H9 (cell line): ENCODE data around the gene FOXP4. TPM values are rescaled to one million over a fixed set of nuclear protein-coding genes. Genes with fewer than 3 reads are reported as not detected.

Source experiments
- DNase-seq: peaks from one replicate; pipeline ENCODE4 v3.0.0-alpha.2; 2017
- H2AFZ ChIP-seq: one replicate; pipeline ENCODE4 v1.6.1; 2013; ENCODE audit warnings: mild to moderate bottlenecking, low read length, control low read depth, moderate library complexity
- H2AK5ac ChIP-seq: 2 replicates; pipeline ENCODE4 v1.6.1; 2013; ENCODE audit warnings: low read length, control low read depth, mixed read lengths; ENCODE audit not compliant: insufficient read length
- H2BK120ac ChIP-seq: one replicate; pipeline ENCODE4 v1.6.1; 2013; ENCODE audit warnings: low read depth, mild to moderate bottlenecking, low read length, control low read depth, inconsistent platforms; ENCODE audit not compliant: poor library complexity, severe bottlenecking
- H2BK12ac ChIP-seq: 2 replicates; pipeline ENCODE4 v1.6.1; 2013; ENCODE audit warnings: low read length, control low read depth, mixed read lengths, low read depth; ENCODE audit not compliant: insufficient read length
- H2BK15ac ChIP-seq: 2 replicates; pipeline ENCODE4 v1.6.1; 2013; ENCODE audit warnings: low read depth, low read length, control low read depth
- H2BK20ac ChIP-seq: one replicate; pipeline ENCODE4 v1.6.1; 2013; ENCODE audit warnings: low read depth, mild to moderate bottlenecking, low read length, control low read depth, inconsistent platforms; ENCODE audit not compliant: poor library complexity, severe bottlenecking
- H2BK5ac ChIP-seq: 2 replicates; pipeline ENCODE4 v1.6.1; 2013; ENCODE audit warnings: low read length, control low read depth, mixed read lengths; ENCODE audit not compliant: insufficient read length
- H3K14ac ChIP-seq: 2 replicates; pipeline ENCODE4 v1.6.1; 2013; ENCODE audit warnings: low read length, control low read depth; ENCODE audit not compliant: insufficient read depth
- H3K18ac ChIP-seq: 2 replicates; pipeline ENCODE4 v1.6.1; 2013; ENCODE audit warnings: low read depth, mild to moderate bottlenecking, mixed read lengths, low read length, control low read depth; ENCODE audit not compliant: insufficient read length
- H3K23ac ChIP-seq: 2 replicates; pipeline ENCODE4 v1.6.1; 2013; ENCODE audit warnings: low read length, control low read depth, mixed read lengths, low read depth; ENCODE audit not compliant: insufficient read length
- H3K23me2 ChIP-seq: 2 replicates; pipeline ENCODE4 v1.6.1; 2013; ENCODE audit warnings: low read depth, mild to moderate bottlenecking, mixed read lengths, low read length, control low read depth; ENCODE audit not compliant: insufficient read length, poor library complexity, severe bottlenecking
- H3K27ac ChIP-seq: 2 replicates; pipeline ENCODE4 v1.5.1; 2013; ENCODE audit warnings: low read length, control low read depth, mixed read lengths, low read depth; ENCODE audit not compliant: insufficient read length
- H3K27me3 ChIP-seq: 2 replicates; pipeline ENCODE4 v1.6.1; 2013; ENCODE audit warnings: low read length, control low read depth, inconsistent platforms; ENCODE audit not compliant: insufficient read depth
- H3K4ac ChIP-seq: 2 replicates; pipeline ENCODE4 v1.6.1; 2013; ENCODE audit warnings: low read depth, mild to moderate bottlenecking, control low read depth, inconsistent platforms, low read length, moderate library complexity
- H3K4me1 ChIP-seq: 2 replicates; pipeline ENCODE4 v1.6.1; 2013; ENCODE audit warnings: low read length, control low read depth, inconsistent platforms; ENCODE audit not compliant: insufficient read depth
- H3K4me2 ChIP-seq: 2 replicates; pipeline ENCODE4 v1.6.1; 2013; ENCODE audit warnings: low read length, control low read depth, mixed read lengths; ENCODE audit not compliant: insufficient read length, insufficient read depth
- H3K56ac ChIP-seq: 2 replicates; pipeline ENCODE4 v1.6.1; 2013; ENCODE audit warnings: low read depth, mild to moderate bottlenecking, mixed read lengths, low read length, control low read depth; ENCODE audit not compliant: insufficient read length
- H3K79me1 ChIP-seq: 2 replicates; pipeline ENCODE4 v1.6.1; 2013; ENCODE audit warnings: low read depth, mild to moderate bottlenecking, moderate library complexity, low read length, control low read depth, inconsistent platforms; ENCODE audit not compliant: insufficient read depth, poor library complexity, severe bottlenecking
- H3K79me2 ChIP-seq: 2 replicates; pipeline ENCODE4 v1.6.1; 2013; ENCODE audit warnings: low read length, control low read depth, inconsistent platforms; ENCODE audit not compliant: insufficient read depth
- H3K9ac ChIP-seq: 2 replicates; pipeline ENCODE4 v1.6.1; 2013; ENCODE audit warnings: low read length, control low read depth, mixed read lengths; ENCODE audit not compliant: insufficient read length; ENCODE audit errors: extremely low read depth
- H3K9me3 ChIP-seq: one replicate; pipeline ENCODE4 v1.6.1; 2013; ENCODE audit warnings: low read depth, low read length, inconsistent platforms; ENCODE audit not compliant: control insufficient read depth
- H3T11ph ChIP-seq: one replicate; pipeline ENCODE4 v1.6.1; 2013; ENCODE audit warnings: mild to moderate bottlenecking, low read length, control low read depth, inconsistent platforms
- H4K20me1 ChIP-seq: one replicate; pipeline ENCODE4 v1.6.1; 2013; ENCODE audit not compliant: control insufficient read depth, insufficient read length, insufficient read depth
- H4K5ac ChIP-seq: 2 replicates; pipeline ENCODE4 v1.6.1; 2013; ENCODE audit warnings: low read depth, mild to moderate bottlenecking, mixed read lengths, low read length, control low read depth; ENCODE audit not compliant: insufficient read length
- H4K8ac ChIP-seq: replicated peaks from 2 replicates; pipeline ENCODE4 v1.6.1; 2013; ENCODE audit warnings: low read length, control low read depth, mixed read lengths, low read depth; ENCODE audit not compliant: insufficient read length
- H4K91ac ChIP-seq: 2 replicates; pipeline ENCODE4 v1.6.1; 2013; ENCODE audit warnings: low read depth, mild to moderate bottlenecking, moderate library complexity, mixed read lengths, low read length, control low read depth; ENCODE audit not compliant: insufficient read length
- H3K27ac Mint-ChIP-seq, 3 experiments: 2 replicates in 2 of 3; 3 replicates in 1 of 3; pipeline ENCODE4 v1.8.0; 2020 to 2021; ENCODE audit warnings: mixed read lengths in 3 of 3, mild to moderate bottlenecking in 1 of 3, moderate library complexity in 1 of 3
- H3K27me3 Mint-ChIP-seq: 2 replicates; pipeline ENCODE4 v1.8.0; 2021; ENCODE audit warnings: low read depth, mild to moderate bottlenecking, moderate library complexity, mixed read lengths
- H3K36me3 Mint-ChIP-seq, 3 experiments: 2 replicates in 2 of 3; 3 replicates in 1 of 3; pipeline ENCODE4 v1.8.0; 2020 to 2021; ENCODE audit warnings: low read depth in 3 of 3, mixed read lengths in 3 of 3; ENCODE audit not compliant: insufficient read depth in 1 of 3
- H3K4me1 Mint-ChIP-seq, 2 experiments: 2 replicates each; pipeline ENCODE4 v1.8.0; 2020; ENCODE audit warnings: mixed read lengths in 2 of 2
- H3K4me3 Mint-ChIP-seq, 2 experiments: 2 replicates in 1 of 2; 3 replicates in 1 of 2; pipeline ENCODE4 v1.8.0; 2020 to 2021; ENCODE audit warnings: mild to moderate bottlenecking in 2 of 2, mixed read lengths in 2 of 2, moderate library complexity in 1 of 2
- H3K9me3 Mint-ChIP-seq, 2 experiments: 2 replicates in 1 of 2; 3 replicates in 1 of 2; pipeline ENCODE4 v1.8.0; 2020; ENCODE audit warnings: mild to moderate bottlenecking in 2 of 2, mixed read lengths in 2 of 2, moderate library complexity in 1 of 2
- CTCF ChIP-seq: fragments of 200-600 bp; sonication (generic); conservative IDR thresholded peaks from 3 replicates; pipeline ENCODE4 v1.8.0; 2021; ENCODE audit warnings: antibody characterized with exemption, mild to moderate bottlenecking
- WGBS: extraction: QIAGEN DNeasy Blood & Tissue Kit; methylation state at CpG from one replicate; pipeline ENCODE4 v1.1.7; 2013; ENCODE audit warnings: missing lambda C conversion rate, low lambda C conversion rate, mixed read lengths; ENCODE audit not compliant: insufficient read length; ENCODE audit errors: extremely low coverage; 5-methylcytosine and 5-hydroxymethylcytosine counted together
- total RNA-seq: library from RNA; stranded (reverse); gene quantifications from 2 replicates; pipeline ENCODE4 v1.2.1, GENCODE V29; 2021

Gene FOXP4
- total RNA-seq, 1 experiment from 2014 or later = 18.2 TPM

- Histone ChIP-seq H3K23ac (no peak overlapping the region), H4K5ac (no peak overlapping the region), H4K8ac (no peak overlapping the region), H3K18ac (no peak overlapping the region), H3K27ac (no peak overlapping the region), H3K4me1 (0 out of 2 replicates have a peak, but pooled peaks cover 2% of the 10 kb centered on the region), H2BK5ac (no peak overlapping the region), H3K27me3 (peaks cover 35% of the 10 kb centered on the region), H4K20me1 (peaks cover 2% of the 10 kb centered on the region), H2BK15ac (no peak overlapping the region), H2BK120ac (no peak overlapping the region), H2AK5ac (no peak overlapping the region), H3K9me3 (no peaks in the 10 kb centered on the region), H3T11ph (no peak overlapping the region), H3K79me2 (no peaks in the 10 kb centered on the region), H3K14ac (no peak overlapping the region), H2BK12ac (no peak overlapping the region), H3K4ac (no peak overlapping the region), H4K91ac (no peak overlapping the region), H3K4me2 (no peak overlapping the region), H3K79me1 (no peaks in the 10 kb centered on the region), H2AFZ (no peak overlapping the region), H3K56ac (no peak overlapping the region), H2BK20ac (no peak overlapping the region), H3K9ac (no peak overlapping the region), H3K23me2 (peaks cover 4% of the 10 kb centered on the region)
- Mint-ChIP-seq H3K36me3 (no peaks in the 10 kb centered on the region), H3K27me3 (peaks cover 99% of the 10 kb centered on the region), H3K27ac (no peak overlapping the region), H3K9me3 (peaks cover 0 to 2% of the 10 kb centered on the region in 2 experiments; a peak in 1 of 5 replicates), H3K4me1 (peaks cover 14 to 25% of the 10 kb centered on the region in 2 experiments), H3K4me3 (no peak overlapping the region)
- no peak for TF ChIP-seq CTCF
- no CpG with 5 or more reads among the region's 5 CpGs for WGBS
- DNase-seq = no peak
Observed at GRCh38 chr6:41509580-41509979, 36.6 kb upstream of the FOXP4 start.
